ENCODE measurements around the gene HS6ST1.

Gene HS6ST1

GRCh38 chr2:128311216-128311754 lies 7.4 kb downstream of the HS6ST1 start:
- no peak for DNase-seq (ENCODE audit: extremely low read depth in 1 of 2, low read depth in 1 of 2)

DNA sequence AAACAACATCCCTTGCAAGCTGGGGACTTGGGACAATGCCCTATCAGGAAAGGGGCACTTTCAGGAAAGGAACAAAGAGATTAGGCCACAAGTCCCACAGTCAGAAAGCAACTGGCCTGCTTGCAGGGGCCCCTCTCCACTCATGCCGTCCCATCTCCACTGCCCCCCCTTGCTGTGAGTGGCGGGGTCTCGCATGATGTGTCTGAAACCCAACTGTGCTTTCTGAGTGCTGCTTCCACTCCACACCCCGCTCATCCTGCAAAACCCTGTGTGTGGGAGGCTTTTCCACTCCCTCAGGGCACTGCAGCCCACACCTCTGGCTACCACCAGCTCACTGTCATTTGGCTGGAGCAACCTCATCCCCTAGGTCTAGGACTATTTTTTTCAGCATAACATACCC lies 7.9 kb downstream of the HS6ST1 start:
- no peak for DNase-seq (ENCODE audit: extremely low read depth in 1 of 2, low read depth in 1 of 2)

DNA sequence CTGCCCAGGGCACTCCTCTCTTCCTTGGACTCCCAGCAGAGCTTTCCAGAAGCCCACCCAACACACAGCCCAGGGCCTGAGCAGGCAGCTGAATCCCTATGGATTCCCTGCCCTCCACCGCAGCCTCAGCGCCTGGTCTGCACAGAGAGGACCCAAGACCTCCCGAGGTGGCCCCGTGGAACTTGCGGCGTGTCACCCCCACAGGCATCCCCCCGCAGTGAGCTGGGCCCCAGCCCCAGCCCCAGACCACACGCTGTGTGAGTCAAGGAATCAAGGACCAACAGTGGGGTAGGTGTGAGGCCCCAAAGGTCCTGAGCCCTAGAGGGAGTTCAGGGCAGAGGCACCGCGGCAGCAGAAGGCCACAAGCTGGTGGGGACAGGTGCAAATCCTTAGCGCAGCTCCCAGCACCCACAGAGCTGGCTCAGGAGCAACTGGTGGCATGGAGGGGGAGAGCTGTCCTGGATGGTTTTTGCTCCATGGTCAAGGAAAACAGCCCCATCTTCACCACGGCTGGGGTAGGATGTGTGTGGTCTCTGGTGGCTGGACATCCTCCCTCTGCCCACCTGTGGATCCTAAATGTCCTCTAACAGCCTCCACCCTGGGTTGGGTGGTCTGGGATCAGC lies 8.5 kb downstream of the HS6ST1 start:
- no peak for DNase-seq (ENCODE audit: extremely low read depth in 1 of 2, low read depth in 1 of 2)

DNA sequence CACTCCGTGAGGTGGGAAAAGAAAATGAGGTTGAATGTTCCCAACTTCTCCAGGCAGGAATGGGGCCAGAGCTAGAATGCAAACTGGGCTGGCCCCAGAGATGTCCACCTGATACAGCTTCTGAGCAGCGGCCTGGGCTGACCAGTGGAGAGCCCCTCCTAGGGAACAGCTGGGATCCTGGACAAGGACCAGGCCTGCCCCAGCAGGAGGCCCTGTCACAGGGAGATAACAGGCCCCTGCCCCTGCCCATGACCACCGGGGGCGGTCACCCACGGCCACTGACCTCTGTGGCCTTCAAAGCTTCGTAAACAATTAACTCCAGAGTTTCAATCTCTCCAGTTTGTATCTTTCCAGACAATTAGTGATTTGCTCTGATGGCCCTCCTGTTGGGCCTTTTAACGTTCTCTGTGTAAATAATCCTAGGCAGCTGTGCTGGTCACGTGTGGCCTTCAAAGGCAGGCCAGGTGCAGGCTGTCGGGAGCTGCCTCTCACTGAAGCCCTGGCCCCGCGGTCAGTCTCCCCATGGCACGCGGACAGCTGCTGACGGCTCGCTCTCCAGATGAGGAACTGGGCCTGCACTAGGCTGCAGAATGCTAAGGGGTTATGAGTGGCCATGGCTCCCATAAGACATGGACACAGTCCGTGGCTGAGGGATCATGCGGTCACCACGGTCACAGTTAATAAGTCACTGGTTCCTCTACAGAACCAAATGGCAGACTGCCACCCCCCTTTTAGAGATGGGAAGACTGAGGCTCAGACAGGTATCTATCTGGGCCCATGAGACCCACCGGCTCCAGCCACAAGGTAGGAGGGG lies 9.2 kb downstream of the HS6ST1 start:
- DNase-seq (ENCODE audit: extremely low read depth in 1 of 2, low read depth in 1 of 2), result no peak

DNA sequence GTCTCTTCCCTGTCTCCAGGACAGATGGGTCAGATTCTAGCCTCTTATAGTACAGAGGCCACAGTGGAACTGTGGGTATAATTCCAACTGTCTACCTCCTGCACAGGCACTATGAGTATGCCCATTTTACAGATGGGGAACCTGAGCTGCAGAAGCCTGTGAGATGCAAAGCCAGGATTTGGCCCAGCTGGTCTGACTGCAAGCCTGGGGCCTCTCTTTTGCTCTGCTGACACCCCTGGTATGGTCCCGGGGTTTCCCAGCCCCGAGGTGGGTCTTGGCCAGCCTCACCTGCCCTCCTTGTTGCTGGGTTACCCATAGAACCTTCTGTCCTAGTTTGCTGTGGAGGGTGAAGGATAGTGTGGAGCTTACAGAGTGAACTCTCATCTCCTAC lies 9.8 kb downstream of the HS6ST1 start:
- no peak for DNase-seq (ENCODE audit: extremely low read depth in 1 of 2, low read depth in 1 of 2)

DNA sequence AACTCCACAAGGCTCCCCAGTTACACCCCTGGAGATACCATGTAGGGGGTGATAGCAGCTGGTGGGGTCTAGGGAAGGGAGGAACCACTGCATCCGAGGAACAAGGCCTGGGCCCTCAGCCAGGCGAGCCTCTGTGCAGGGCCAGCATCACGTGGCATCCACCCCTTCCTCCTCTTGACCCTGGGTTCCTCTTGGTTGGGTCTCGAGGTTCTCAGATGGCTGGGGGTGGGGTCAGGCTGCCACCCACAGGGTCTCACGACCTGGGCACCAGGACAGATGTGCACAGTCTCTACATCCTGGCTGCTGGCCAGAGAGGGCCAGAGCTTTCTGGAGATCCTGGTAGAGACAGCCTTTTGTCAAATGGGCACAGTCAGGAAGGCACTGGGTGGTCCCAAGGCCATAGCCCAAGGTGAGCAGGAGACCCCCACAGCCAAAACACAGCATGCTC lies 10.4 kb downstream of the HS6ST1 start:
- no peak for DNase-seq (ENCODE audit: extremely low read depth in 1 of 2, low read depth in 1 of 2)

GRCh38 chr2:128307595-128307994 lies 11.1 kb downstream of the HS6ST1 start:
- DNase-seq (ENCODE audit: extremely low read depth in 1 of 2, low read depth in 1 of 2), result no peak

GRCh38 chr2:128306931-128307460 lies 11.7 kb downstream of the HS6ST1 start:
- no peak for DNase-seq (ENCODE audit: extremely low read depth in 1 of 2, low read depth in 1 of 2)

DNA sequence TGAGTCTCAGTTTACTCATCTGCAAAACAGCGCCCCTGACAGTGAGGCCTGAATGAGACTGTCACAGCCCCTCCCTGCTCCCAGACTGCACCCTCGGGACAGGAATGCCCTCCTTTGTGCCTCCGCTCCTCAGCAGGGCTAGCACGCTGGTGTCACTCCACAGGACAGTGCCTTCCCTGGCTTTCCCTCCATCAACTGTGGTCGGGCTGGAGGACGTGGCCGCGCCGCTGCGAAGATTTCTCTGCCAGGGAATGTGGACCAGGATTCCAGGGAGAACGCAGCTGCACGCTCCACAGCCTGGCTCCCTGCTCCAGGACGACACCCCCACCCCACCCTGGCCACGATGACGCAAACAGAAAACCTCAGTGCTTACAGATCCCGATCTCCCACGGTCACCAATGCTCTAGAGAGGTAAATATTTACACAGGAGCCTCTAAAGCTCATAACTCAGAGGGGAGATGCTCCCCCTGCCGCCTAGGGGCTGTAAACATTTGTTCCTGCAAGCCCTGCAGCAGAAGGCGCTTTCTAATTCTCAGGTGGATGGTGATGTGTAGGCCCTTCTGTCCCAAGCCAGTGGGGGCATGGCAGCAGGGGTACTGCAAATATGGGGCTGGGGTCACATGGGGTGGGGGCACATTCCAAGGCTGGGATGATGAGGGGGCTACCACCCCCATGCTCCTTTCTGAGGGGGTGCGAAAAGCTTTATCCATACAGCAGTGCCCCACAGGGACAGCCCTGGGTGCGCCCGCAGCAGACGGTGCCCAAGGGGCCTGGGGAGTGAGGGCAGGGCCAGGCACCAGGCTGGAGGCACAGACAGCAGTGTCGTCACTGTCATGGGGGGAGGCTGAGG lies 12.4 kb downstream of the HS6ST1 start:
- no peak for DNase-seq (ENCODE audit: extremely low read depth in 1 of 2, low read depth in 1 of 2)

GRCh38 chr2:128305555-128306080 lies 13.1 kb downstream of the HS6ST1 start:
- no peak for DNase-seq (ENCODE audit: extremely low read depth in 1 of 2, low read depth in 1 of 2)

DNA sequence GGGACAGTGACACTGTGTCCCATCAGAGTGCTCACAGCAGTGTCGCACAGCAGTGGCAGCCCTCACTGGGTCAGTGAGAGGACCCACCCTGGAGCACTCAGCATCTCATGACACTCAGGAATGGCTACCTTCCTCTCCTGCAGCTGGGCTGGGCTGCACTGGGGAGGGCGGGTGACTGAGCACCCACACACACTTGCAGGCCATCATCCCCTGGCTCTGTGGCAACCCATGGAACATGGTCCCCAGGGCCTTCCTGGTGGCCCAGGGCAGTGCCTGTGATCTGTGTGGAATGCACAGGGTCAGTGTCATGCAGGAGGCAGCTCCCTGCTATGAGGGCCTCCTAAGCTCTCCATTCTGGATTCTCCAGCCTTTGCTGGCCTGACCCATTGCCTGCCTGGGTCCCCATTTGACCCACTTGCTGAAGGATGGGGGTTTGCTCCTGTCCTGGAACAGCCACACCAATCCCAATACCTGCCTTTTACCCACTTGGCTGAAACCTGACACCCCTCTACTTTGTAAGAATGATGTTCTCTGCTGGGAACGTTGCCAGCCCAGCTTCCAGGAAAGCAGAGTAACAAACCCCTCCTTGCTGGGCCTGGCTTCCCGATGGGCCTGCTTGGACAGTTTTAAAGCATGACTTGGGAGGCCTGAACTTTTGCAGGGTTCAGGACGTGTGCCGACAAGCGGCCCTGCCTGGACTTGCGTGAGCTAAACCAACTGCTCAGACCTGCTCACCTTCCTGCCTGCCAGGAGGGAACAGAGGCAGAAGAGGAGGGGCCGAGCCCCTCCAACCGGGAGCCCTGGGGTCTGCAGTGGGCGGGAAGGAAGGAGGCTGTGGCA lies 13.7 kb downstream of the HS6ST1 start:
- no peak for DNase-seq (ENCODE audit: extremely low read depth in 1 of 2, low read depth in 1 of 2)

GRCh38 chr2:128304330-128304714 lies 14.3 kb downstream of the HS6ST1 start:
- no peak for DNase-seq (ENCODE audit: extremely low read depth in 1 of 2, low read depth in 1 of 2)

- DNase-seq (ENCODE audit: extremely low read depth in 1 of 2, low read depth in 1 of 2), result no peak
These were observed 14.8 kb downstream of the HS6ST1 start for GRCh38 chr2:128303911-128304310.

- DNase-seq (ENCODE audit: extremely low read depth in 1 of 2, low read depth in 1 of 2), result no peak
These were observed 15.4 kb downstream of the HS6ST1 start for GRCh38 chr2:128303095-128303791.

DNA sequence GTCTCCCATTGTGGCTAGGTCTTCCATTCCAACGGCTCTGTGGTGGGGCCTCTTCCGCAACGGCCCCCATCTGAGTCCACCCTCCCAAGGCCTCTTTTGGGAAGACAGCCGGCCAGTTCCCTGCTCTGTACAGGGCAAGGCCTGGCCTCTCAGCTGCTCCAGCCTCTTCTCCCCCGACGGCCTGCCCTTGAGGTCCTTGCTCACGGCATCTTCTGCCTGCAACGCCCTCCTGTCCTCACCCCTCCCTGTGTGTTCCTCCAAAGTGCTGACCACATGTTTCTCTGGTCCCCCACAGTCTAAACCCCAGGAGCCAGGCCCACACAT lies 16.0 kb downstream of the HS6ST1 start:
- no peak for DNase-seq (ENCODE audit: extremely low read depth in 1 of 2, low read depth in 1 of 2)

DNA sequence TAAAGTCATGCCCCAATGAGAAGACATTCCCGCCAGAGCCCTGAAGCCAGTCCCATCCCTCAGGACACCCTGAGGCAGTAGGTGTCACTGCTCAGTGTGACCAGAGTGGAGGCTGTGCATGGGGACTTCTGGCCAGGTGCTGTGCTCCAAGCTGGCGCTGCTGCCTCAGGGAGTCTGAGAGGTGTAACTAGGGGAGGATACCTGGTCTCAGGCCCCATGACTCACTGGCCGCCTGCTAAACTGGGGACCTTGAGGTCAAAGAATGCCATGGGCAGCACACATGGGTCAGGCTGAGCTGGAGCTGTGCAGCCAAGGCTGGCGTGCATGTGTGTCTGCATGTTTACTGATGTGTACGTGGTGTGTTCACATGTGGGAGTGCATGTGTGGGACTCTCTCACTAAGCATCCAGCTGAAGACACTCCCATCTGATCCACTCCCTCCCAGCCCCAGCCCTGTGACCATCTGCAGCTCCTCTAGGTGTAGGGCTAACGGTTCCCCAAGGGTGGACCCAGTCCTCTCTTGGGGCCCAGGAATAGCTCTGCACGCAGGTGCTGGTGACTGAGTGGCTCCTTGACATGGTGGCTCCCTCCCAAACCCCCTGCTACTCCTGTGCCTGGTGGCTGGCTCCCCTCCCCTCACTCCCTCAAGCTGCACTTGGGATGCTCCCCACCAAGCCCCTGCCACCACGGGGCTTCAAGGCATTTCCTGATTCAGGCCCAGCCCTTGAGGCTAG lies 16.5 kb downstream of the HS6ST1 start:
- no peak for DNase-seq (ENCODE audit: extremely low read depth in 1 of 2, low read depth in 1 of 2)

GRCh38 chr2:128301501-128301966 lies 17.1 kb downstream of the HS6ST1 start:
- DNase-seq (ENCODE audit: extremely low read depth in 1 of 2, low read depth in 1 of 2), result no peak

- no peak for DNase-seq (ENCODE audit: extremely low read depth in 1 of 2, low read depth in 1 of 2)
These were observed 17.6 kb downstream of the HS6ST1 start for GRCh38 chr2:128301021-128301420.

Measured in activated CD8-positive, alpha-beta memory T cell treated with anti-CD3 and anti-CD28 coated beads for 1 hour (primary cell).